Large intestine (tissue), 3 donors: ENCODE results near the gene RAMACL. TPM values are rescaled to one million over a fixed set of nuclear protein-coding genes. Genes with fewer than 3 reads are reported as not detected.
"Not testable (repeated sequence)": the region's sequence is repeated elsewhere in the genome, so short reads cannot be mapped to it uniquely, and the experiment has no call there.

ENCODE experiments used
- DNase-seq, 2 donors: peaks; one replicate each; pipeline versions ENCODE4 v3.0.0 to v3.0.0-alpha.2; 2013
- H3K27ac ChIP-seq: one replicate; pipeline ENCODE4 v1.5.1; 2013; ENCODE audit warnings: low read length
- H3K27me3 ChIP-seq: 2 replicates; pipeline ENCODE4 v1.6.1; 2013; ENCODE audit warnings: low read length; ENCODE audit not compliant: control insufficient read depth, insufficient read depth
- H3K36me3 ChIP-seq: 2 replicates; pipeline ENCODE4 v1.6.1; 2013; ENCODE audit warnings: low read length; ENCODE audit not compliant: control insufficient read depth, insufficient read depth
- H3K4me1 ChIP-seq: one replicate; pipeline ENCODE4 v1.6.1; 2013; ENCODE audit warnings: low read length; ENCODE audit not compliant: control insufficient read depth, insufficient read depth
- H3K4me3 ChIP-seq: one replicate; pipeline ENCODE4 v1.5.1; 2013; ENCODE audit warnings: low read length
- H3K9me3 ChIP-seq: one replicate; pipeline ENCODE4 v1.6.1; 2013; ENCODE audit warnings: mild to moderate bottlenecking, low read depth, low read length, moderate library complexity; ENCODE audit not compliant: control insufficient read depth
- WGBS: methylation state at CpG from one replicate; pipeline ENCODE4 v1.1.5; 2013; ENCODE audit warnings: low lambda C conversion rate; ENCODE audit not compliant: insufficient coverage; 5-methylcytosine and 5-hydroxymethylcytosine counted together
- polyA plus RNA-seq: library from polyadenylated mRNA; unstranded; fragments of 120-200 nt; gene quantifications from one replicate; pipeline ENCODE4 v1.2.1, GENCODE V29; 2013

Gene RAMACL
- polyA plus RNA-seq, 1 donor, result 0.30 TPM

- Histone ChIP-seq H3K4me1 (no peaks in the 10 kb centered on the region), H3K4me3 (no peak overlapping the region), H3K27me3 (no peaks in the 10 kb centered on the region), H3K9me3 (no peaks in the 10 kb centered on the region), H3K27ac (no peak overlapping the region), H3K36me3 (no peaks in the 10 kb centered on the region)
- WGBS, result 86% methylated on average over 4 of the region's 19 CpGs
- DNase-seq, result no peak
Measured at GRCh38 chr6:166545156-166546034, 41.1 kb downstream of the RAMACL start.

- H3K4me3 ChIP-seq, result no peak overlapping the region
- no peak overlapping the region for H3K27ac ChIP-seq
- no peaks in the 10 kb centered on the region for H3K36me3 ChIP-seq
- no peaks in the 10 kb centered on the region for H3K4me1 ChIP-seq
- H3K27me3 ChIP-seq, result no peaks in the 10 kb centered on the region
- H3K9me3 ChIP-seq, result no peaks in the 10 kb centered on the region
- no peak for DNase-seq
- WGBS, result 100% methylated on average over 1 of the region's 10 CpGs
Measured at GRCh38 chr6:166544296-166544605, 42.2 kb downstream of the RAMACL start.

- 86% methylated on average over 2 of the region's 9 CpGs for WGBS
Measured at GRCh38 chr6:166543603-166544295, 42.7 kb downstream of the RAMACL start.

GRCh38 chr6:166542580-166542912 is 43.9 kb downstream of the RAMACL start:
- H3K4me1 ChIP-seq, result no peaks in the 10 kb centered on the region
- no peaks in the 10 kb centered on the region for H3K9me3 ChIP-seq
- no peaks in the 10 kb centered on the region for H3K36me3 ChIP-seq
- H3K27me3 ChIP-seq, result no peaks in the 10 kb centered on the region
- DNase-seq, result peak in 1 of 2 donors; percentile 11
- H3K27ac ChIP-seq, result no peak overlapping the region
- H3K4me3 ChIP-seq, result no peak overlapping the region
- no CpG with 5 or more reads among the region's 4 CpGs for WGBS

More at GRCh38 chr6:166543603-166544295, 42.7 kb downstream of the RAMACL start:
- no peak for DNase-seq
- Histone ChIP-seq H3K4me3 (no peak overlapping the region), H3K27me3 (no peaks in the 10 kb centered on the region), H3K9me3 (no peaks in the 10 kb centered on the region), H3K36me3 (no peaks in the 10 kb centered on the region), H3K4me1 (no peaks in the 10 kb centered on the region), H3K27ac (no peak overlapping the region)

DNA sequence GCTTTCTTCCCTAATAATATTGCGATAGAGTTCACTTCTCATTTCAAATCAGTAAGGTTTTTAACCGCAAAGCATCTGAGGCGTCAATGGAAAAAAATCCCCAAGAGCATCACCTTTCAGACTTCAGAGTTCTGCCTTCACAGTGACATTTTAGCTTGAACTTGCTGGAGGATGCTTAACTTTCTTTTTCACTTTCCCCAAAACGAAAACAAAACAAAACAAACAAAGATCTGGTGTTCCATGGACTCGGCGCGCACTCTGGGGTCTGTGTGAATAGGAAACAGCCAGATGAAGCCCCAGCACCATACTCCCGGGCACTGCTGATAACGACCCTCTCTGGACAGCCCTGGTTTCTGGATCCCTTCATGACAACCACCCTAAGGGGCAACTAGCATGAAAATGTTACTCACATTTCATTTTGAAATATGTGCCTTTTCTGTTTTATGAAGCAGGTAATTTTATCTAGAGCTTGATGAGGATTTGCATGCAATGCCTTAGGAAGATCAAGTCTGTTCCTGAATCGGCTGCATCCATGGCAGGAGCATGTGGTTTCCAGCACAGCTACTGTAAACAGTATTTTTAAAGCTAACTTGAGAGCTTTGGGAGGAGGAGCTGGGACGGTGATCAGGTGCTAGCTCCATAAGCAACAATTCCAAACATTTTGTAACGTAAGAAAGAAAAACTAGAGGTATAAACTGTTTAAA is 44.5 kb downstream of the RAMACL start:
- WGBS, result 90% methylated on average over 2 of the region's 12 CpGs

DNA sequence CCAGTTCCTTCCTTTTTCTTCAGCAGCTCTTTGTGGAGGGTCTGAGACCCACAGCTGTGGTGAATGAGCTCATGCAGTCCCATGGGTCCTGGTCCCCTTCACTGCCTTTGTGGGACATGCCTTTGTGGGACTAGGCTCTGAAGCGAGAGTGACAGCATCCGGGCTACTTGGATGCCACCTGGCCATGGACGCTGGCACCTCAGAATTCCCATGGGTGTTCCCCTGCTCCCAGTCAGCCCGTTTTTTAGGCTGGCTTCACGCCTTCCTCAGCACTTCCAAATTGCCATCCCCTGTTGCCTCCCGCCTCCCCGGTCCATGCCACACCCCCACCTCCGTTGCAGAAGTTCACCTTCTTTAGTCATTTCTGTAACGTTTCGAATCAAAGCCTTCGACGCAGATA is 45.1 kb downstream of the RAMACL start:
- Histone ChIP-seq H3K27me3 (no peaks in the 10 kb centered on the region), H3K27ac (no peak overlapping the region), H3K9me3 (no peaks in the 10 kb centered on the region), H3K4me3 (no peak overlapping the region), H3K36me3 (no peaks in the 10 kb centered on the region), H3K4me1 (no peaks in the 10 kb centered on the region)
- DNase-seq, result no peak
- WGBS, result 100% methylated on average over 2 of the region's 12 CpGs

More for the DNA sequence above, 44.5 kb downstream of the RAMACL start:
- DNase-seq, result no peak
- H3K36me3 ChIP-seq, result no peaks in the 10 kb centered on the region
- H3K9me3 ChIP-seq, result no peaks in the 10 kb centered on the region
- no peak overlapping the region for H3K4me3 ChIP-seq
- no peak overlapping the region for H3K27ac ChIP-seq
- no peaks in the 10 kb centered on the region for H3K4me1 ChIP-seq
- H3K27me3 ChIP-seq, result no peaks in the 10 kb centered on the region

- Histone ChIP-seq H3K27me3 (no peaks in the 10 kb centered on the region), H3K4me1 (no peaks in the 10 kb centered on the region), H3K4me3 (no peak overlapping the region), H3K36me3 (no peaks in the 10 kb centered on the region), H3K9me3 (no peaks in the 10 kb centered on the region), H3K27ac (no peak overlapping the region)
- no peak for DNase-seq
- WGBS, result 92% methylated on average over 2 of the region's 18 CpGs
Measured at GRCh38 chr6:166540631-166541331, 45.7 kb downstream of the RAMACL start.

DNA sequence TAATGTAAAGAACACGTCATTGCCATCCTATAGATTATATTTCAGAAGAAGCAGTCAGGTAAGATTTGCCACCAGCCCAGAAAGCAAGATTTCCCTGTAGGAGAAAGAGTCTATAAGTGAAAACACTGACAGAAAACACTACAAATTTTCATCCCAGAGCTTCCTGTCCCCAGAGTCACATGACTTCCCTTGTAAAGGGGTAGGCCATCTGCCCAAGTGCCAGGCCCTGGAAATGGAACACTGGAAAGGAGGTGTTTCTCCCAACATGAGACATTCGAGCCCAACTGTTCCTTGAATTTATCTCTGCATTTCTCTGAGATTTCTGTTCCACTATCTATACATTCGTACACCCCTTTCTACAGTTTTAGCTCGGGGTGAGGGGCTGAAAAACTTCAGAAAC is 46.9 kb downstream of the RAMACL start:
- Histone ChIP-seq H3K36me3 (no peaks in the 10 kb centered on the region), H3K4me1 (no peaks in the 10 kb centered on the region), H3K9me3 (no peaks in the 10 kb centered on the region), H3K4me3 (no peak overlapping the region), H3K27ac (no peak overlapping the region), H3K27me3 (no peaks in the 10 kb centered on the region)
- no peak for DNase-seq
- WGBS, result no CpG with 5 or more reads among the region's 4 CpGs

- H3K36me3 ChIP-seq, H3K4me3 ChIP-seq, H3K9me3 ChIP-seq, H3K27me3 ChIP-seq, H3K4me1 ChIP-seq, H3K27ac ChIP-seq, DNase-seq: not testable (repeated sequence)
- WGBS, result no CpG with 5 or more reads among the region's 9 CpGs
Measured at GRCh38 chr6:166539011-166539385, 47.5 kb downstream of the RAMACL start.

GRCh38 chr6:166538297-166539010 is 48.0 kb downstream of the RAMACL start:
- no peak overlapping the region for H3K4me3 ChIP-seq
- H3K27ac ChIP-seq, result no peak overlapping the region
- no peaks in the 10 kb centered on the region for H3K27me3 ChIP-seq
- no peaks in the 10 kb centered on the region for H3K36me3 ChIP-seq
- 90% methylated on average over 2 of the region's 17 CpGs for WGBS
- no peaks in the 10 kb centered on the region for H3K4me1 ChIP-seq
- DNase-seq, result no peak
- no peaks in the 10 kb centered on the region for H3K9me3 ChIP-seq
